ENCODE data around the gene GGT1. TPM values are rescaled to one million over a fixed set of nuclear protein-coding genes. Genes with fewer than 3 reads are reported as not detected.
"Not testable (repeated sequence)": the region's sequence is repeated elsewhere in the genome, so short reads cannot be mapped to it uniquely, and the experiment has no call there.

GGT1 gene
- total RNA-seq, 1 donor, result 8.8 TPM

- not testable (repeated sequence) for H3K4me1 ChIP-seq (ENCODE audit: insufficient read depth, low read length); H3K27me3 ChIP-seq (ENCODE audit: insufficient read depth, low read length); H3K4me3 ChIP-seq (ENCODE audit: low read length); H3K9me3 ChIP-seq (ENCODE audit: low read depth, low read length)
These were observed 29.6 kb downstream of the GGT1 start for GRCh38 chr22:24632642-24633041.

- H3K4me1 ChIP-seq (ENCODE audit: insufficient read depth, low read length); H3K27me3 ChIP-seq (ENCODE audit: insufficient read depth, low read length): not testable (repeated sequence)
These were observed 30.4 kb downstream of the GGT1 start for GRCh38 chr22:24633231-24634023.

GRCh38 chr22:24634776-24635389, 31.9 kb downstream of the GGT1 start:
- not testable (repeated sequence) for H3K27me3 ChIP-seq (ENCODE audit: insufficient read depth, low read length); H3K4me1 ChIP-seq (ENCODE audit: insufficient read depth, low read length); H3K4me3 ChIP-seq (ENCODE audit: low read length); H3K9me3 ChIP-seq (ENCODE audit: low read depth, low read length)

More at GRCh38 chr22:24633231-24634023, 30.4 kb downstream of the GGT1 start:
- not testable (repeated sequence) for H3K9me3 ChIP-seq (ENCODE audit: low read depth, low read length); H3K4me3 ChIP-seq (ENCODE audit: low read length)

GRCh38 chr22:24636513-24636912, 33.5 kb downstream of the GGT1 start:
- H3K9me3 ChIP-seq (ENCODE audit: low read depth, low read length); H3K27me3 ChIP-seq (ENCODE audit: insufficient read depth, low read length); H3K4me1 ChIP-seq (ENCODE audit: insufficient read depth, low read length); H3K4me3 ChIP-seq (ENCODE audit: low read length): not testable (repeated sequence)

GRCh38 chr22:24642307-24642706, 39.3 kb downstream of the GGT1 start:
- H3K4me3 ChIP-seq (ENCODE audit: low read length); H3K27me3 ChIP-seq (ENCODE audit: insufficient read depth, low read length); H3K4me1 ChIP-seq (ENCODE audit: insufficient read depth, low read length); H3K9me3 ChIP-seq (ENCODE audit: low read depth, low read length): not testable (repeated sequence)

GRCh38 chr22:24644409-24644808, 41.4 kb downstream of the GGT1 start:
- H3K27me3 ChIP-seq (ENCODE audit: insufficient read depth, low read length); H3K9me3 ChIP-seq (ENCODE audit: low read depth, low read length); H3K4me1 ChIP-seq (ENCODE audit: insufficient read depth, low read length); H3K4me3 ChIP-seq (ENCODE audit: low read length): not testable (repeated sequence)

GRCh38 chr22:24645408-24646399, 42.7 kb downstream of the GGT1 start:
- not testable (repeated sequence) for H3K9me3 ChIP-seq (ENCODE audit: low read depth, low read length); H3K4me3 ChIP-seq (ENCODE audit: low read length); H3K27me3 ChIP-seq (ENCODE audit: insufficient read depth, low read length); H3K4me1 ChIP-seq (ENCODE audit: insufficient read depth, low read length)

- not testable (repeated sequence) for H3K4me1 ChIP-seq (ENCODE audit: insufficient read depth, low read length); H3K9me3 ChIP-seq (ENCODE audit: low read depth, low read length); H3K4me3 ChIP-seq (ENCODE audit: low read length); H3K27me3 ChIP-seq (ENCODE audit: insufficient read depth, low read length)
These were observed 43.8 kb downstream of the GGT1 start for GRCh38 chr22:24646756-24647155.

GRCh38 chr22:24649371-24649770, 46.4 kb downstream of the GGT1 start:
- H3K9me3 ChIP-seq (ENCODE audit: low read depth, low read length); H3K4me1 ChIP-seq (ENCODE audit: insufficient read depth, low read length); H3K27me3 ChIP-seq (ENCODE audit: insufficient read depth, low read length); H3K4me3 ChIP-seq (ENCODE audit: low read length): not testable (repeated sequence)

GRCh38 chr22:24650884-24651283, 47.9 kb downstream of the GGT1 start:
- H3K4me1 ChIP-seq (ENCODE audit: insufficient read depth, low read length); H3K4me3 ChIP-seq (ENCODE audit: low read length); H3K9me3 ChIP-seq (ENCODE audit: low read depth, low read length); H3K27me3 ChIP-seq (ENCODE audit: insufficient read depth, low read length): not testable (repeated sequence)

- not testable (repeated sequence) for H3K9me3 ChIP-seq (ENCODE audit: low read depth, low read length); H3K4me3 ChIP-seq (ENCODE audit: low read length); H3K27me3 ChIP-seq (ENCODE audit: insufficient read depth, low read length); H3K4me1 ChIP-seq (ENCODE audit: insufficient read depth, low read length)
These were observed 62.4 kb downstream of the GGT1 start for GRCh38 chr22:24665395-24665794.

GRCh38 chr22:24667904-24668303, 64.9 kb downstream of the GGT1 start:
- not testable (repeated sequence) for H3K4me3 ChIP-seq (ENCODE audit: low read length); H3K9me3 ChIP-seq (ENCODE audit: low read depth, low read length); H3K4me1 ChIP-seq (ENCODE audit: insufficient read depth, low read length); H3K27me3 ChIP-seq (ENCODE audit: insufficient read depth, low read length)

- H3K27me3 ChIP-seq (ENCODE audit: insufficient read depth, low read length); H3K4me3 ChIP-seq (ENCODE audit: low read length); H3K9me3 ChIP-seq (ENCODE audit: low read depth, low read length); H3K4me1 ChIP-seq (ENCODE audit: insufficient read depth, low read length): not testable (repeated sequence)
These were observed 69.5 kb downstream of the GGT1 start for GRCh38 chr22:24672532-24672931.
